HepG2 (cell line): Measurements from ENCODE around the gene BBLN.
"Not testable (repeated sequence)": the region's sequence is repeated elsewhere in the genome, so short reads cannot be mapped to it uniquely, and the experiment has no call there.

Experiments
- CTCF ChIP-seq: sonication (generic); formaldehyde crosslinking; IDR thresholded peaks from 2 replicates; pipeline ENCODE4 v1.5.0; 2020; ENCODE audit warnings: mild to moderate bottlenecking, missing genetic modification reagents, moderate library complexity
- EP300 ChIP-seq, 3 experiments: sonication (generic) in 1 of 3; formaldehyde crosslinking in 1 of 3; IDR thresholded peaks; 2 replicates each; pipeline versions ENCODE4 v1.5.1 to v1.6.1; 2011 to 2020; ENCODE audit warnings: low read depth in 2 of 3, low read length in 2 of 3, borderline replicate concordance in 1 of 3, improper control_type of control experiment in 1 of 3, mild to moderate bottlenecking in 1 of 3, missing genetic modification reagents in 1 of 3, moderate library complexity in 1 of 3
- HCFC1 ChIP-seq: fragments of 150-350 bp; IDR thresholded peaks from 2 replicates; pipeline ENCODE4 v1.6.1; 2014; ENCODE audit warnings: low read depth, low read length
- HMGXB3 ChIP-seq: sonication (generic); formaldehyde crosslinking; IDR thresholded peaks from 2 replicates; pipeline ENCODE4 v1.4.0; 2020; ENCODE audit warnings: missing genetic modification reagents, borderline replicate concordance
- MXI1 ChIP-seq: IDR thresholded peaks from 3 replicates; pipeline ENCODE4 v1.6.1; 2012; ENCODE audit warnings: low read depth, low read length, inconsistent platforms, borderline replicate concordance
- NR2F2 ChIP-seq: IDR thresholded peaks from 2 replicates; pipeline ENCODE4 v1.6.1; 2012; ENCODE audit warnings: low read depth, inconsistent platforms, borderline replicate concordance
- PHF21A ChIP-seq: sonication (generic); formaldehyde crosslinking; IDR thresholded peaks from 2 replicates; pipeline ENCODE4 v1.5.0; 2020; ENCODE audit warnings: mild to moderate bottlenecking, missing genetic modification reagents
- POLR2AphosphoS5 ChIP-seq: IDR thresholded peaks from 2 replicates; pipeline ENCODE4 v1.6.1; 2012; ENCODE audit warnings: low read depth, low read length
- SETDB1 ChIP-seq: sonication (generic); formaldehyde crosslinking; IDR thresholded peaks from 2 replicates; pipeline ENCODE4 v1.5.1; 2020; ENCODE audit warnings: missing genetic modification reagents, mild to moderate bottlenecking, borderline replicate concordance
- ZBTB49 ChIP-seq: sonication (generic); formaldehyde crosslinking; IDR thresholded peaks from 2 replicates; pipeline ENCODE4 v1.4.0; 2020; ENCODE audit warnings: missing genetic modification reagents, borderline replicate concordance
- TF ChIP-seq, protein P1 (sequence below): sonication (generic); formaldehyde crosslinking; IDR thresholded peaks from 2 replicates; pipeline ENCODE4 v1.4.0; 2020; ENCODE audit warnings: mild to moderate bottlenecking, missing genetic modification reagents

GRCh38 chr9:128129976-128130590 is 30.0 kb upstream of the BBLN start:
- not testable (repeated sequence) for TF ChIP-seq SETDB1; HMGXB3 (CRISPR knock-in tag); EP300 (IDR thresholded peaks at IDR 0.05; ENCODE audit: low read depth in 2 of 2, low read length in 2 of 2); EP300 (CRISPR knock-in tag; IDR thresholded peaks at IDR 0.05; ENCODE audit: borderline replicate concordance); ZBTB49 (CRISPR knock-in tag); PHF21A (CRISPR knock-in tag); POLR2AphosphoS5; HCFC1; NR2F2; MXI1
- TF ChIP-seq, protein P1, sequence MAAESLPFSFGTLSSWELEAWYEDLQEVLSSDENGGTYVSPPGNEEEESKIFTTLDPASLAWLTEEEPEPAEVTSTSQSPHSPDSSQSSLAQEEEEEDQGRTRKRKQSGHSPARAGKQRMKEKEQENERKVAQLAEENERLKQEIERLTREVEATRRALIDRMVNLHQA (CRISPR knock-in tag): not testable (repeated sequence)
- TF ChIP-seq CTCF: peak; percentile 57
